RWPE1 (cell line): ENCODE results near the gene LRRC36.

Experiments used
- CTCF ChIA-PET: fragments of 350-600 bp; sonication (Branson Sonifier 250); formaldehyde crosslinking; extraction: SDS; loops from one replicate; lab custom pipeline; 2021; lab: Yijun Ruan, JAX
- POLR2A ChIA-PET: fragments of 400-600 bp; formaldehyde crosslinking; extraction: SDS; loops from one replicate; lab custom pipeline; 2020; ENCODE audit warnings: antibody characterized with exemption; ENCODE audit not compliant: low non-redundant PET; lab: Yijun Ruan, JAX
- DNase-seq: peaks from one replicate; pipeline ENCODE4 v3.0.0; 2012; ENCODE audit warnings: low spot score
- H3K27ac ChIP-seq: fragments of 450-650 bp; 2 replicates; pipeline ENCODE4 v1.5.1; 2017
- TF ChIP-seq, protein P1 (sequence below): fragments of 450-650 bp; conservative IDR thresholded peaks from 2 replicates; pipeline ENCODE4 v1.5.1; 2017; ENCODE audit warnings: low read depth, mild to moderate bottlenecking

The LRRC36 gene

DNA sequence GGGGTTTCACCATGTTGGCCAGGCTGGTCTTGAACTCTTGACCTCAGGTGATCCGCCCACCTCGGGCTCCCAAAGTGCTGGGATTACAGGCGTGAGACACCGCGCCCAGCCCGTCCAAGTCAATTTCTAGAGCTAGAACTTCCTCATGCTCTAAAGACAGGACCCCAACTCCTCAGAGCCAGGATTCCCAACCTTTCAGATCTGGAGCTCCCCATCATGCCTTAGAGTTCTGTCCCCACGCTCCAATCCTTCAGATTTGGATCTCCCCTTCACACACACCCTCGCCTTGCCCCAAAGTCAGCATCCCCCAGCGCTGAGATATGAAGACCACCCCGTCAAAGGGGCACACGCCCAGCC lies 522 bp upstream of the LRRC36 start:
- ChIA-PET POLR2A (no interaction called here), CTCF (interaction anchor here (0.5 to 0.6 kb wide), 4 partner anchors 19 to 83 kb away, joined by 3 to 5 read pairs (median 4); no protein-coding TSS in a partner anchor)
- TF ChIP-seq, protein P1, sequence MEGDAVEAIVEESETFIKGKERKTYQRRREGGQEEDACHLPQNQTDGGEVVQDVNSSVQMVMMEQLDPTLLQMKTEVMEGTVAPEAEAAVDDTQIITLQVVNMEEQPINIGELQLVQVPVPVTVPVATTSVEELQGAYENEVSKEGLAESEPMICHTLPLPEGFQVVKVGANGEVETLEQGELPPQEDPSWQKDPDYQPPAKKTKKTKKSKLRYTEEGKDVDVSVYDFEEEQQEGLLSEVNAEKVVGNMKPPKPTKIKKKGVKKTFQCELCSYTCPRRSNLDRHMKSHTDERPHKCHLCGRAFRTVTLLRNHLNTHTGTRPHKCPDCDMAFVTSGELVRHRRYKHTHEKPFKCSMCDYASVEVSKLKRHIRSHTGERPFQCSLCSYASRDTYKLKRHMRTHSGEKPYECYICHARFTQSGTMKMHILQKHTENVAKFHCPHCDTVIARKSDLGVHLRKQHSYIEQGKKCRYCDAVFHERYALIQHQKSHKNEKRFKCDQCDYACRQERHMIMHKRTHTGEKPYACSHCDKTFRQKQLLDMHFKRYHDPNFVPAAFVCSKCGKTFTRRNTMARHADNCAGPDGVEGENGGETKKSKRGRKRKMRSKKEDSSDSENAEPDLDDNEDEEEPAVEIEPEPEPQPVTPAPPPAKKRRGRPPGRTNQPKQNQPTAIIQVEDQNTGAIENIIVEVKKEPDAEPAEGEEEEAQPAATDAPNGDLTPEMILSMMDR: no peak
- H3K27ac ChIP-seq: no peak overlapping the region
- DNase-seq: no peak

DNA sequence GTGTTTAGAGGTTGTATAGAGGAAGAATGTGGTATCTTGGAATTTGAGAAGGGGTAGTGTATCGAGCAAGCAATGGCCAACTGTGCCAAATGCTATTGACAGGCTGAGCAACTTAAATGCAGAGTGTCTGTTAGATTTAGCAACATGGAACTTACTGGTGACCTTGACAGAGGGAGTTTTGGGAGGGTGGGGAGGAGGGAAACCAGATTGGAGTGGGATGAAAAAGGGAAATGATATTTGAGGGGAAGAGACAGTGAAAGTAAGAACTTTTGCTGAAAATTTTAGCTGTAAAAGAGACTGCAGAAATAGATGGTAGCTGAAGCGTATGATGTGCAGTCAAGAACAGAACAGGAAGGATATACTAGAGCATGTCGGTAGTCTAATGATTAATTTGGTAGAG lies 1.1 kb downstream of the LRRC36 start:
- no peak for DNase-seq
- TF ChIP-seq, protein P1: no peak
- ChIA-PET CTCF (interaction anchor here (0.6 kb wide), 1 partner anchor 84 kb away, joined by 3 read pairs; no protein-coding TSS in a partner anchor), POLR2A (no interaction called here)
- no peak overlapping the region for H3K27ac ChIP-seq

DNA sequence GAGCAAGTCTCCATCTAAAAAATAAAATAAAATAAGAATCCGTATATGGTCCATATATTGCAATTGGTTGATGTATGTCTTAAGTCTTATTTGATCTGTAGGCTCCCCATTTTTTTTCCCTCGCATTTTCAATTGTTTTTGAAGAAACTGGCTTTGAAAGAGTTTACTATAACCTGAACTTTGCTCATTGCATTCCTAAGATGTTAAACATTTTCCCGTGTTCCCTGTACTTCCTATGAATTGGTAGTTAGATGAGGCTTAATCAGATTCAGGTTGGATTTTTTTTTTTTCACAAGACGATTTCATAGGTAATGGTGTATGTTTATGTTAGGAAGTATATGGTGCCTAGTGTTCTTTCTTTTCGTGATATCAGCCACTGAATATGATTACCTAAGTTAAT lies 3.3 kb downstream of the LRRC36 start:
- DNase-seq: no peak
- no peak overlapping the region for H3K27ac ChIP-seq
- ChIA-PET CTCF (no interaction called here), POLR2A (no interaction called here)
- TF ChIP-seq, protein P1: no peak

DNA sequence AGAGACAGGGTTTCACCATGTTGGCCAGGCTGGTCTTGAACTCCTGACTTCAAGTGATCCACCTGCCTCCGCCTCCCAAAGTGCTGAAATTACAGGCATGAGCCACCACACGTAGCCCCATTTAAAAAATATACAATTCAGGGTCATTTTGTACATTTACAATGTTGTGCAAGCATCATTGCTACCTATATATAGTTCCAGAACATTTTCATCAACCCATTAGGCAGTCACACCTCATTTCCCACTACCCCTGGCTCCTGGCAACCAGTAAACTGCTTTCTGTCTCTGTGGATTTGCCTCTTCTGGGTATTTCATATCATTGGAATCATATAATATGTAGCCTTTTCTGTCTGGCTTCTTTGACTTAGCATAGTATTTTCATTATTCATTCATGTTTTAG lies 6.7 kb downstream of the LRRC36 start:
- CTCF ChIA-PET: interaction anchor here (0.6 kb wide), 1 partner anchor 308 kb away, joined by 3 read pairs; no protein-coding TSS in a partner anchor
- H3K27ac ChIP-seq: no peak overlapping the region
- POLR2A ChIA-PET: no interaction called here
- TF ChIP-seq, protein P1: no peak
- no peak for DNase-seq

DNA sequence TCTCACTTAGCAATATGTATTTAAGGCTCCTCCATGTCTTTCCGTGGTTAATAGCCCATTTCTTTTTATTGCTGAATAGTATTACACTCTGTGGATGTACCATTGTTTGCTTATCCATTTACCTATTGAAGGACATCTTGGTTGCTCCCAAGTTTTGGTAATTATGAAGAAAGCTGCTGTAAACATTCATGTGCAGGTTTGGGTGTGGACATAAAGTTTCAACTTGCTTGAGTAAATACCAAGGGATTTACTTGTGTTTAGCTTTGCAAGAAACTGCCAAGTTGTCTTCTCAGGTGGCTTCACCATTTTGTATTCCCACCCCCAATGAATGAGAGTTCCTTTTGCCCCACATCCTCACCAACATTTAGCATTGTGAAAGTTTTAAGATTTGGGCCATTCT lies 9.5 kb downstream of the LRRC36 start:
- TF ChIP-seq, protein P1: no peak
- no peak overlapping the region for H3K27ac ChIP-seq
- ChIA-PET CTCF (interaction anchor here (0.6 kb wide), 1 partner anchor 44 kb away, joined by 3 read pairs; no protein-coding TSS in a partner anchor), POLR2A (no interaction called here)
- DNase-seq: no peak

DNA sequence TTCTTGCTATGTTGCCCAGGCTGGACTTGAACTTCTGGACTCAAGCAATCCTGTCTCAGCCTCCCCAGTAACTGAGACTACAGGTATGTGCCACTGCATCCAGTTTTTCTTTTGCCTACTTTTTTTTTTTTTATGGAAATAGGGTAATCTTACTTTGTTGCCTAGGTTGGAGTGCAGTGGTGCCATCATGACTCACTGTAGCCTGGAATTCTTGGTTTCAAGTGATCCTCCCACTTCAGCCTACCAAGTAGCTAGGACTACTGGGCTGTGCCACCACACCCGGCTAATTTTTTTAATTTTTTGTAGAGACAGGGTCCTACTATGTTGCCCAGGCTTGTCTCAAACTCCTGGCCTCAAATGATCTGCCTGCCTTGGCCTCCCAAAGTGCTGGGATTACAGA lies 10.0 kb downstream of the LRRC36 start:
- ChIA-PET CTCF (no interaction called here), POLR2A (no interaction called here)
- no peak overlapping the region for H3K27ac ChIP-seq
- no peak for DNase-seq
- TF ChIP-seq, protein P1: no peak

DNA sequence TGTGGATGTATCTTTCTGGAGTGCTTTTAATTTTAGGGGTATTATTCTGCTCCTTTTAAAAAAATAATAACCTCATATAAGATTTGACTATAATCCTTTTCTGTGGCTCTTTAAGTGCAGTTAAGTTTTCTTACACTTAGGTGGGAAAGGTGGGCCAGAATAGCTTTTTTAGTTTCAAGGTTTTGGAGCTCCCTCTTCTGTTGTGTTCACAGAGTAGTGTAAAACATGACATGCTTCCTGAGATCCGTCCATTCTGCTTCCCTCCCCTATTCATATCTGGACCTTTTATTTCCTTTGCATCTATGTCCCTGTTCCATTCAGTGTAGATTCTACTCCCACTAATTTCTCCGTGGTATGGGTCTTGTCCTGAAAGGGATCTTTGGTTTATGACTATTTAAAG lies 12.8 kb downstream of the LRRC36 start:
- ChIA-PET POLR2A (interaction anchor here (0.8 kb wide), 1 partner anchor 95 kb away, joined by 4 read pairs; no protein-coding TSS in a partner anchor), CTCF (interaction anchor here (0.5 to 1.4 kb wide), 6 partner anchors 11 to 193 kb away, joined by 3 to 7 read pairs (median 4); no protein-coding TSS in a partner anchor)
- no peak overlapping the region for H3K27ac ChIP-seq
- no peak for DNase-seq
- TF ChIP-seq, protein P1: no peak; the same call in 1 of the 2 replicates
